ENCODE measurements around the gene DSP. TPM values are rescaled to one million over a fixed set of nuclear protein-coding genes. Genes with fewer than 3 reads are reported as not detected.
A peak's percentile ranks its signal among the peaks of the same experiment; 100 is the strongest.

DSP gene
- total RNA-seq, 1 donor from 2014 or later, result 76.0 TPM

DNA sequence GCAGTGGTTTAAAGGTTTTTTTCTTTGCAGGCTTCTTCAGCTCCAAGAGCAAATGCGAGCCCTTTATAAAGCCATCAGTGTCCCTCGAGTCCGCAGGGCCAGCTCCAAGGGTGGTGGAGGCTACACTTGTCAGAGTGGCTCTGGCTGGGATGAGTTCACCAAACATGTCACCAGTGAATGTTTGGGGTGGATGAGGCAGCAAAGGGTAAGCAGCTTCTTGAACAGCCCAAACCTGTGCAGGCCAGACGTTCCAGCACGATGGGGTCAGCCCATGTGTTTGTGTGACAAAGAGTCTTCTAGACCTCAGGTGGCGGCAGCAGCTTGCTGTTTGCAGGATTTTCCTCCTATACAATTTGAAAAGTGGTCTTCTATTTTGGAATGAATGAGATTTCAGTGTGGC, 17.7 kb downstream of the DSP start:
- no peak for DNase-seq (ENCODE audit: low read depth in 2 of 2)

DNA sequence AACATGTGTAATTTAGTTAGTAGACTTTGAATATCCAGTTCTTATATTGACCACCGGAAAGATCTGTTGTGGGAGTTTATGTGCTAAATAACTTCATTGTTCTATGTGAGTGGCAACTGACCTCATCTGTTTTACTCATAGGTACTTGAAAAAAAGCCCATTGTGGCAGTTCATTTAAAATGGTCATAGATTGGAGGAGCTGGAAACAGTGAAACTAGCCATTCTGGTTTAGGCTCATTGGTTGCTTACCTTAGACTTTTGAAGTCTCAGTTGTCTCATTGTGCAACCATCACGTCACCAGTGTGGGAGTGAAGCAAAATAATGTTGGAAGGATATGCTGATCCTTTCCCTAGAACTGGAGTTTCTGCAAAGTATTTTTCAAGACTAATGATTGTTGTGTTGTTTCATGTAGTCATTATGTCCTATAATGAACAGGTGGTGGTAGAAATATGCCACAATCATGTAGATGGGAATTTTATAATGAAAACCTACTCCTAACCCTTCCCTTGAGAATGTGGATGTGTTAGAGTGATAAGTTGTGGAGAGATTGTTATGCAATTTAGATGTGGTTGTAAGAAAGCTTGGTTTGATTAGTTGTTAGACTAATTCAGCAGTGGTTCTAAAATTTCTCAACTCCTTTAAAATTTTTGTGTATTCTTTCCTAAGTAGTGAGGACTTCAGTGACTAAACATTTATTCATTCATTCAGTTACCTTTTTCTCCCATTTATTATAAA, 18.3 kb downstream of the DSP start:
- DNase-seq (ENCODE audit: low read depth in 2 of 2), result no peak

DNA sequence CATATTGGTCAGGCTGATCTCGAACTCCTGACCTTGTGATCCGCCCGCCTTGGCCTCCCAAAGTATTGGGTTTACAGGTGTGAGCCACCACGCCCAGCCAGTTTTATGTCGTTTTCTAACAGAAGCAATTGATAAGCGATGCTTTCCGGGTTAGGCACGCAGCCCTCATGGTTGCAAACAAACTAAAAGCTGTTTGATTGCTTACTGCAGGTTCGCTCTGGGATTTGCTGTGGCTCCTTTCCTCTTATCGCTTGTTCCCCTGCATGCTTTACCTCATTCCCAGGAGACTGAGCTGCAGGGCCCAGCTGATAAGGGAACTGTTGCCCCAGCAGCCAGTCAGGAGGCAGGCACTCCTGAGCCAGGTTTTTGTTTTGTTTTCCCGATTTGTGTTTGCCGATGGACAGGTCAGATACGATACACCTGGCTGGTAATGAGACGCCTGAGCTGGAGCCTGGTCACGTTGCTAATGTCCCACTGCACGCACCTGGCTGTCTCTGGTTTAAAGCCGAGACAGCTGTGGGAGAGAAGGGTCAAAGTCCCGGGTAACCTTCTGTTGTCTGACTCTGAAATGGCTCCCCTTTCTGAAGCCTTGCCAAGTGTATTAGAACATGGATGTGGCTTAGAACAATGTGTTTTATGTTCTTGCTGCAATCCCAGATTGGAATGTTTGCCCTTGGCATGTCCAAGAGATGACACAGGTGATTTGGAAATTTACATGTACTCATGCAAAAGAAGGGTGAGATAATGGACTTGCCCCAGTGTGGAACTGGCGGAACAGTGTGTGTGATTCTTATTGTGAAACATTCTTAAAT, 19.9 kb downstream of the DSP start:
- DNase-seq (ENCODE audit: low read depth in 2 of 2), result peak in 1 of 2 donors; percentile 31

DNA sequence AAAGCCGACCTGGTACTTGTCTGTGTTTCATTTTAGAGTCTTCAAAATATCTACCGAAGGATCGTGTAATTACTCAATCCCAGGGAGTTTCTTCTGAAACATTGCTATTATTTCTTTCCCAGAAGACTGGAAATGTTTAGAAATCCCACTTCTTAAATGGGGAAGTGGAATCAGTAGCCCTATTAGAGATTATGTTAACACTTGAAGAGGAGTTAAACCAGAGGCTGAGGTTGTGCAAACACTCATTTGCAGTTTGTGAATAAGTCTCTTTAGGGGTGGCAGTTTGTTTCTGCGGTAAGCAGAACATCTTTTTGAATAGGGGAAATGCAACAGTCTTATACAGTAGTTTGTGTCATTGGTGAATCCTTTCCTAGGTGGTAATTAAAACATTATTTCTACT, 21.3 kb downstream of the DSP start:
- no peak for DNase-seq (ENCODE audit: low read depth in 2 of 2)

DNA sequence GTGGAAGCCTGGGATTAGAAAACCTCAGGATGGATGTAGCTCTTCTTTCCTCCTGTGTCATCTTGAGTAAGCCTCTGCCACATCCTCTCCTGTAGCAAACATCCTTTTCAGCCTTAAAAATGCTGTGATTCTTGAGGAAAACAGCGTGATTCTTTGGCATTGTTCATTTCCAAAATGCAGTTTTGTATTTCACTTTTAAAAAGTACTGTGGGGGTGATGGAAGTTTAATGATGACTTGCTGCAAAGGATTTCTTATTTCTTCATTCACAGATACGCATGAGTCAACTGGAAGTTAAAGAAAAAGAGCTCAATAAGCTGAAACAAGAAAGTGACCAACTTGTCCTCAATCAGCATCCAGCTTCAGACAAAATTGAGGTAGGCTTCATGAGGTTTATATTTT, 24.6 kb downstream of the DSP start:
- no peak for DNase-seq (ENCODE audit: low read depth in 2 of 2)

DNA sequence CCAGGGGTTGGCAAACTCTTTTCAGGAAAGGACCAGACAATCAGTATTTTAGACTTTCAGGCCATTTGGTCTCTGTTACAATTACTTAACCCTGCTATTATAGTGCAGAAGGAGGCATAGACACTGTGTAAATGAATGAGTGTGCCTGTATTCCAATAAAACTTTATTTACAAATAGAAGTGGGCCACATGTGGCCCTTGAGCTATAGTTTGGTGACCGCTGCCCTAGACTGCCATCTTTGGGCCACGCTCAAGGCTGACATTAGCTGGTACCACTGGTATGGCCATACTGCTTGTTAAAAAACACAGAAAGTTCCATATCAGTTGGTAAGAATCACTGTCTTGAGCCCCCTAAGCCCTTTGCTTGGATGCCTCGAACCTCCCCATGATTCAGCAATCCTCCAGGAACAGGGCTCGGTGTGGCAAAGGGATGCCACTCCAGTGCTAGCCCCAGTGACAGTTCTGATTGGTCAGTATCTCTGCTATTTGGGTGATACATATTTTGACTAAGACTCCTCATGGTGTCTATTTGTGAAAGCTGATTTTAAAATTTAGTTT, 25.2 kb downstream of the DSP start:
- no peak for DNase-seq (ENCODE audit: low read depth in 2 of 2)

DNA sequence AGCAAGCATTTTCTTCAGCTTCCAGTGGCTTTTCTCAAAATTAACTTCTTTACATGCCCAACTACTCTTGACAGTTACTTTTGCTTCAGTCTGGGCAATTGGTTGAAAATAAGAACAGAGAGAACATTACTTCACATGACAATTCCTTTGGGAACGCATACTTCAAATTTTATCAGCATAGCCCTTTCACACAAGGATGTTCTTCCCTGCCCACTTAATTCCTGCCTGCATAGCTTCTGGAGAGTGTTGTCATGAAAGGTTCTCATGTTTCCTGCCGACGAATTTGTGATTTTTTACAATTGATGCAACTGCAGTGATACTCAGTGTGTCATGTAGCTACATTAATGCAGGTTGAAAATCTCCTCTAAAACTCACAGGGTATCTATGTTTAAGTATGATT, 26.6 kb downstream of the DSP start:
- DNase-seq (ENCODE audit: low read depth in 2 of 2), result no peak

DNA sequence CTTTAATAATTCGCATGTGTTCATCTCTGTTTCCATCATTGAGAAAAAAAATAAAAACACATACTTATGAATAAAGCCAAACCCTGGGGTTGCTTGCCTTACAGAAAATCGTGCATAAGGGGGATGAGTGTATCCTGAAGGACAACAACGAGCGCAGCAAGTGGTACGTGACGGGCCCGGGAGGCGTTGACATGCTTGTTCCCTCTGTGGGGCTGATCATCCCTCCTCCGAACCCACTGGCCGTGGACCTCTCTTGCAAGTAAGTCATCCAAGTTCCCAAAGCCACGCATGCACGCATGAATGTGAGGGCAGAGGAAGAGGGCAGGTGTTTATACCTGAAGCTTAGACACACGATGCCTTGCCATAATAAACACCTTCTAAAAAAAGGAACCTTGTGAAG, 27.6 kb downstream of the DSP start:
- DNase-seq (ENCODE audit: low read depth in 2 of 2), result no peak

DNA sequence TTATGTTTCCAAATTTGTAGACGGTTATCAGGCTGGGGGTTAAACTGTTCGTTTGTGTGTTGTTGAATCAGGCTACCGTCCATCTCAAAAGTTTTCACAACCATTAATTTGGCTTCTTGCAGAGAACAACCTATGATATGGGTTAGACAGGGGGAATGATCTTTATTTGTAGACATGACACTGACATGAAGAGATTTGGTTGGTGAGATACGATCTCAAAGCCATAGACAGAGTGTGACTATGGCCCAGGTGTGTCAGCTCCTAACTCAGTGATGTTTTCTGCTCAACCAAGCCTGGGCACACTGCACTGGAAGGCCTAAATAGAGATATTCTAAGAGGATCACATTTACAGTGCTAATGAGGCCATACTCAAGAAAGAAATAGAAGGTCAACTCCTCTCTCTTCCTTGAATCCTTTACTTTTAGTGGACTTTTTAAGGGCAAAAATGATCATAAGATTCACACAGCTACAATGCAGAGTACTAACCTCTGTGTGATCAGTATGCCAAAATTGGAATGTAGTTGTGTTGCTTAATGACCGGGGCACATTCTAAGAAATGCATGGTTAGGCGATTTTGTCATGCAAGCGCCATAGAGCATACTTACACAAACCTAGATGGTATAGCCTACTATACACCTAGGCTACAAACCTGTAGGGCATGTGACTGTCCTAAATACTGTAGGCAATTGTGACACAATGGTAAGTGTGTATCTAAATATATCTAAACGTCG, 30.9 kb downstream of the DSP start:
- DNase-seq (ENCODE audit: low read depth in 2 of 2), result no peak

DNA sequence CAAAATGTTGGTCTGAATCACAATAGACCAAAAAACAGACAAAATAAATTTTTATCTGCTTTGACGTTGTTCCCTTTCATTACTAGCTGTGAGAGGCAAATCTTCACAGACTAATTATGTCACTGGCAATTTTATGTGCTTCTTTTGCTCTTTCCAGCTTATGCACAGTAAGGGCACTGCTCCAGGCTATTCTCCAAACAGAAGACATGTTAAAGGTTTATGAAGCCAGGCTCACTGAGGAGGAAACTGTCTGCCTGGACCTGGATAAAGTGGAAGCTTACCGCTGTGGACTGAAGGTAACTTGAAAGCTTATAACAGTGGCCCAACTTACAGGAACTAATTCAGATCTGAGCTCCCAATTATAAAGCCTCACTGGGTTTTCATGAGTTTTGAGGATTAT, 33.0 kb downstream of the DSP start:
- no peak for DNase-seq (ENCODE audit: low read depth in 2 of 2)

DNA sequence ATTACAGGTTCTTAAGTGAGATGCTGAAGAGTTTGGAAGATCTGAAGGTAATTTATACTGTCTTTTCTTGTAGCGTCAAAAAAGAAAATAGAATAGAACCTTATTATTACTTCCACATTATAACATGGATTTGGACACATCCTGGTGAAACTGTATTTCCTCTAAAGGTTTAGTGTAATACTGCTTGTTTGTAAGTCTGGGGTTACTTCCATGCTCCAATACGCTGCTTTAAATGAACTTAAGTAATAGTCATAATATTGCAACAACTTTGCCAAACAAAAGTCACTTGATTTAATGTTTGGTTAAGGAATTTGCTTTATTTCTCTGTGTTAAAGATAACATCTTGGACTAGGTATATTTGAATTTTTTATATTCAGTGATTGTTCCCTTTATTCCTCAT, 37.0 kb downstream of the DSP start:
- no peak for DNase-seq (ENCODE audit: low read depth in 2 of 2)

DNA sequence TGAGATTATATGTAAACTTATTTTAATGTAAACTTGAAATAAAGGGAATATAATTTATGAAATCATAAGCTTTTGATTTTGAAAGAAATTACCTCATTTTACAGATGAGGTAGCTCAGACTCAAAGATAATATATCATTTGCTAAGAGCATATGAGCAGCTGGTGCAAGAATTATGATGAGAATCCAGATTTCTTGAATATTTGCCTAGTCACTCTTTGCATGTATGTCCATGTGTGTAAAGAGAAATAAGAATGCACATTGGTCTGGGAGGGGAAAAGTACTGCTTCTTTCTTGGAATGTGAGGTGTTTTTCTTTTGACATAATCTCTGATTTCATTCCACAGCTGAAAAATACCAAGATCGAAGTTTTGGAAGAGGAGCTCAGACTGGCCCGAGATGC, 37.5 kb downstream of the DSP start:
- DNase-seq (ENCODE audit: low read depth in 2 of 2), result no peak

DNA sequence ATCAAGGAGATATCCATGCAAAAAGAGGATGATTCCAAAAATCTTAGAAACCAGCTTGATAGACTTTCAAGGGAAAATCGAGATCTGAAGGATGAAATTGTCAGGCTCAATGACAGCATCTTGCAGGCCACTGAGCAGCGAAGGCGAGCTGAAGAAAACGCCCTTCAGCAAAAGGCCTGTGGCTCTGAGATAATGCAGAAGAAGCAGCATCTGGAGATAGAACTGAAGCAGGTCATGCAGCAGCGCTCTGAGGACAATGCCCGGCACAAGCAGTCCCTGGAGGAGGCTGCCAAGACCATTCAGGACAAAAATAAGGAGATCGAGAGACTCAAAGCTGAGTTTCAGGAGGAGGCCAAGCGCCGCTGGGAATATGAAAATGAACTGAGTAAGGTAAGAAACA, 38.4 kb downstream of the DSP start:
- no peak for DNase-seq (ENCODE audit: low read depth in 2 of 2)

DNA sequence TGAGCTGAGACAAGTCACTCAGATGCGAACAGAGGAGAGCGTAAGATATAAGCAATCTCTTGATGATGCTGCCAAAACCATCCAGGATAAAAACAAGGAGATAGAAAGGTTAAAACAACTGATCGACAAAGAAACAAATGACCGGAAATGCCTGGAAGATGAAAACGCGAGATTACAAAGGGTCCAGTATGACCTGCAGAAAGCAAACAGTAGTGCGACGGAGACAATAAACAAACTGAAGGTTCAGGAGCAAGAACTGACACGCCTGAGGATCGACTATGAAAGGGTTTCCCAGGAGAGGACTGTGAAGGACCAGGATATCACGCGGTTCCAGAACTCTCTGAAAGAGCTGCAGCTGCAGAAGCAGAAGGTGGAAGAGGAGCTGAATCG, 39.1 kb downstream of the DSP start:
- DNase-seq (ENCODE audit: low read depth in 2 of 2), result no peak

DNA sequence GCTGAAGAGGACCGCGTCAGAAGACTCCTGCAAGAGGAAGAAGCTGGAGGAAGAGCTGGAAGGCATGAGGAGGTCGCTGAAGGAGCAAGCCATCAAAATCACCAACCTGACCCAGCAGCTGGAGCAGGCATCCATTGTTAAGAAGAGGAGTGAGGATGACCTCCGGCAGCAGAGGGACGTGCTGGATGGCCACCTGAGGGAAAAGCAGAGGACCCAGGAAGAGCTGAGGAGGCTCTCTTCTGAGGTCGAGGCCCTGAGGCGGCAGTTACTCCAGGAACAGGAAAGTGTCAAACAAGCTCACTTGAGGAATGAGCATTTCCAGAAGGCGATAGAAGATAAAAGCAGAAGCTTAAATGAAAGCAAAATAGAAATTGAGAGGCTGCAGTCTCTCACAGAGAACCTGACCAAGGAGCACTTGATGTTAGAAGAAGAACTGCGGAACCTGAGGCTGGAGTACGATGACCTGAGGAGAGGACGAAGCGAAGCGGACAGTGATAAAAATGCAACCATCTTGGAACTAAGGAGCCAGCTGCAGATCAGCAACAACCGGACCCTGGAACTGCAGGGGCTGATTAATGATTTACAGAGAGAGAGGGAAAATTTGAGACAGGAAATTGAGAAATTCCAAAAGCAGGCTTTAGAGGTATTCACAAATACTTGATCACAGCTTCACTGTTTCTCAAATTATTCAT, 39.6 kb downstream of the DSP start:
- DNase-seq (ENCODE audit: low read depth in 2 of 2), result no peak

DNA sequence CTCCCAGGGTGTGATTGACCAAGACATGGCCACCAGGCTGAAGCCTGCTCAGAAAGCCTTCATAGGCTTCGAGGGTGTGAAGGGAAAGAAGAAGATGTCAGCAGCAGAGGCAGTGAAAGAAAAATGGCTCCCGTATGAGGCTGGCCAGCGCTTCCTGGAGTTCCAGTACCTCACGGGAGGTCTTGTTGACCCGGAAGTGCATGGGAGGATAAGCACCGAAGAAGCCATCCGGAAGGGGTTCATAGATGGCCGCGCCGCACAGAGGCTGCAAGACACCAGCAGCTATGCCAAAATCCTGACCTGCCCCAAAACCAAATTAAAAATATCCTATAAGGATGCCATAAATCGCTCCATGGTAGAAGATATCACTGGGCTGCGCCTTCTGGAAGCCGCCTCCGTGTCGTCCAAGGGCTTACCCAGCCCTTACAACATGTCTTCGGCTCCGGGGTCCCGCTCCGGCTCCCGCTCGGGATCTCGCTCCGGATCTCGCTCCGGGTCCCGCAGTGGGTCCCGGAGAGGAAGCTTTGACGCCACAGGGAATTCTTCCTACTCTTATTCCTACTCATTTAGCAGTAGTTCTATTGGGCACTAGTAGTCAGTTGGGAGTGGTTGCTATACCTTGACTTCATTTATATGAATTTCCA, 43.9 kb downstream of the DSP start:
- no peak for DNase-seq (ENCODE audit: low read depth in 2 of 2)

DNA sequence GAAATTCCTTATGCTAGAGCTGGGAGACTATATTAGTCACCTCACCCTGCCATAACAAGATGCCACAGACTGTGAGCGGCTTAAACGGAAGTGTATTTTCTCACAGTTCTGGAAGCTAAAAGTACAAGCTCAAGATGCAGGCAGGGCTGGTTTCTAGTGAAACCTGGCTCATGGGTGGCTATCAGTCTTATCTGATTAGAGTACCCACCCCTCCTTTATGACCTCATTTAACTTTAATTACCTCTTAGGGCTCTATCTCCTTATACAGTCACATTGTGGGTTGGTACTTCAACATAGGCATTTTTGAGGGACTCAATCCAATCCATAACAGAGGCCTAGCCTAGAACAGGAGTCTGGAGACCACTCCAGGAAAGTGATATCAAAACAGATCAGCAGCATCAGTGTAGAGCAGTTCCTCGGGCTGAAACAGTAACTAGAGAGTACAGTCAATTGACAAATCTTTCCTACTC, 46.2 kb downstream of the DSP start:
- DNase-seq (ENCODE audit: low read depth in 2 of 2), result no peak

DNA sequence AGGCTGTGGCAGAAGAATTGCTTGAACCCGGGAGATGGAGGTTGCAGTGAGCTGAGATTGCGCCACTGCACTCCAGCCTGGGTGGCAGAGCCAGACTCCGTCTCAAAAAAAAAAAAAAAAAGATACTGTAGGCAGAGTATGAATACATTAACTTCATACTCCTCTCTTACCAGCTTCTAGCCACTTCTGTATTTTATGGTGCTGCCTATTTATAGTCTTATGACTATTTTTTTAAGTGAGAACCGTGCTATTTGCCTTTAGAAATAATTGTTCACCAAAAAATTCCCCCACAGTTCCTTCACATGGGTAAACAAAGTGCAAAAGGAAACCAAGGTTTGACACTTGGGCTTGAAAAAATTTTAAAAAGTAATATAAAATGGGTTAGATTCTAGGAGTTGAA, 47.0 kb downstream of the DSP start:
- no peak for DNase-seq (ENCODE audit: low read depth in 2 of 2)

DNA sequence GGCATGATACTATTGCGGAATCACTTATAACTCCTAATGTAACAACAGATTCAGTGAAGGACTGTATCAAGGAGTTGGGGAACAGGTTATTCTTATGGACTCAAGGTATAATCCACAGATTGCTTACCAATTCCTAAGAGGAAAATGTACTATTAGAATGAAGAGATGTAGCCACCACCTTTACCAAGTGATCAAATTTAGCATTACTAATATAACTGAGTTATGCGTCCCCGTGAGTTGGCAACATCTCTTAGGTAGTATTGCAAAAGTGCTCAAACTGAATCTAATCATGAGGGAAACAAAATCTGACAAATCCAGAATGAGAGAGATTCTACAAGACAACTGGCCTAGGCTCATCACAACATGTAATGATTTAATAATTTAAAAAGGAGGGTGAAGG, 47.8 kb downstream of the DSP start:
- no peak for DNase-seq (ENCODE audit: low read depth in 2 of 2)

DNA sequence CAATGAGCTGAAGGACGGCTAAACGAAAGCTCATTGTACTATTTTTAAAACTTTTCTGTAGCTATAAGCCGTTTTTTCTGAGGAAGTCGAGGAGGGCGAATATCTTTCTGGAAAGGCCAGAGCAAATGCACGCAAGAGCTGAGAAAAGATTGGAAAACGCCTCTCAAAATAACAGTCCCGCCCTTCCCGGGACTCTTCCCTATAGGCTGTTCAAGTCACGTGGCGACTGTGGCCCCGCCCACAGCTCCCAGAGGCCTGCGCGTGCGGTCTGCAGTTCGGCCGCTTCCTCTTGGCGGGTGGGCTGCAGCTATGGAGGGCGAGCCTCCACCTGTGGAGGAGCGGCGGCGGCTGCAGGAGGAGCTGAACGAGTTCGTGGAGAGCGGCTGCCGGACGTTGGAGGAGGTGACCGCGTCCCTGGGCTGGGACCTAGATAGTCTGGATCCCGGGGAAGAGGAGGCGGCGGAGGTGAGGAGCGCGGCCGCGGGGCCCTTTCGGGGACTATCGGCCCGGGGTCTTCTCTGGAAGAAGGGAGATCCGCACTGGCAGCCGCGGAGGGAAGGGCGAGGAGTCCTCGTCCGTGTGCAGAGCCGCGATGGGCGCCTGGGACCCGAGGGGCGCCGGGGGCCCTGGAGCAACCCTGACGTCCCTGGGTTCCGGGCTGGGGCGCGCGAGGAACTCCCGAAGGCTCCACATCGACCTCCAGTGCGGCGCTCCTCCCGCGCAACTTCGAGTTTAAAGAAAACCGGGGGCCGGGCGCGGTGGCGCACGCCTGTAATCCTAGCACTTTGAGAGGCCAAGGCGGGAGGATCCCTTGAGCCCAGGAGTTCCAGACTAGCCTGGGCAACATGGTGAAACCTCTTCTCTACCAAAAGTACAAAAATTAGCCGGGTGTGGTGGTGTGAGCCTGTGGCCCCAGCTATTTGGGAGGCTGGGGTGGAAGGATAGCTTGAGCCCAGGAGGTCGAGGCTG, 48.8 kb downstream of the DSP start, which contains the start of gene SNRNP48:
TSS of gene SNRNP48 (plus strand) at position 250 of the 969 bp plus-strand sequence. CDS start at position 310, 60 bp downstream.
- DNase-seq (ENCODE audit: low read depth in 2 of 2), result peak; percentile 93 to 94

All from lung microvascular endothelial cell (primary cell).